ENCODE measurements around the gene CELF5. TPM values are rescaled to one million over a fixed set of nuclear protein-coding genes. Genes with fewer than 3 reads are reported as not detected.

CELF5 gene
- total RNA-seq, 1 experiment from 2014 or later: 7.7 TPM

GRCh38 chr19:3187662-3188511 is 36.6 kb upstream of the CELF5 start:
- H3K27ac Mint-ChIP-seq: 0 out of 2 replicates have a peak overlapping the region, but pooled peaks have one; percentile 11
- H3K4me1 Mint-ChIP-seq: peaks cover 20% of the 10 kb centered on the region
- peak overlapping the region; percentile 89 for H3K4me3 Mint-ChIP-seq
- no peak for DNase-seq (ENCODE audit: low spot score)
- POLR2A ChIA-PET: no interaction called here
- CTCF ChIA-PET: interaction anchor here (2.3 kb wide), 1 partner anchor 59 kb away, joined by 7 read pairs; no protein-coding TSS in a partner anchor
- H3K9me3 Mint-ChIP-seq: no peaks in the 10 kb centered on the region
- no peak for ATAC-seq
- TF ChIP-seq FOXK1 (CRISPR knock-in tag; IDR thresholded peaks at IDR 0.05) (no peak), TCF7 (CRISPR knock-in tag; IDR thresholded peaks at IDR 0.05; ENCODE audit: low read depth) (no peak), TP53 (CRISPR knock-in tag; IDR thresholded peaks at IDR 0.05) (no peak), MXD4 (CRISPR knock-in tag; IDR thresholded peaks at IDR 0.05; ENCODE audit: borderline replicate concordance) (no peak), FOXP1 (CRISPR knock-in tag; IDR thresholded peaks at IDR 0.05; ENCODE audit: borderline replicate concordance) (no peak)
- H3K27me3 Mint-ChIP-seq (ENCODE audit: low read depth): no peaks in the 10 kb centered on the region
- H3K36me3 Mint-ChIP-seq: 0 out of 2 replicates have a peak, but pooled peaks cover 2% of the 10 kb centered on the region

DNA sequence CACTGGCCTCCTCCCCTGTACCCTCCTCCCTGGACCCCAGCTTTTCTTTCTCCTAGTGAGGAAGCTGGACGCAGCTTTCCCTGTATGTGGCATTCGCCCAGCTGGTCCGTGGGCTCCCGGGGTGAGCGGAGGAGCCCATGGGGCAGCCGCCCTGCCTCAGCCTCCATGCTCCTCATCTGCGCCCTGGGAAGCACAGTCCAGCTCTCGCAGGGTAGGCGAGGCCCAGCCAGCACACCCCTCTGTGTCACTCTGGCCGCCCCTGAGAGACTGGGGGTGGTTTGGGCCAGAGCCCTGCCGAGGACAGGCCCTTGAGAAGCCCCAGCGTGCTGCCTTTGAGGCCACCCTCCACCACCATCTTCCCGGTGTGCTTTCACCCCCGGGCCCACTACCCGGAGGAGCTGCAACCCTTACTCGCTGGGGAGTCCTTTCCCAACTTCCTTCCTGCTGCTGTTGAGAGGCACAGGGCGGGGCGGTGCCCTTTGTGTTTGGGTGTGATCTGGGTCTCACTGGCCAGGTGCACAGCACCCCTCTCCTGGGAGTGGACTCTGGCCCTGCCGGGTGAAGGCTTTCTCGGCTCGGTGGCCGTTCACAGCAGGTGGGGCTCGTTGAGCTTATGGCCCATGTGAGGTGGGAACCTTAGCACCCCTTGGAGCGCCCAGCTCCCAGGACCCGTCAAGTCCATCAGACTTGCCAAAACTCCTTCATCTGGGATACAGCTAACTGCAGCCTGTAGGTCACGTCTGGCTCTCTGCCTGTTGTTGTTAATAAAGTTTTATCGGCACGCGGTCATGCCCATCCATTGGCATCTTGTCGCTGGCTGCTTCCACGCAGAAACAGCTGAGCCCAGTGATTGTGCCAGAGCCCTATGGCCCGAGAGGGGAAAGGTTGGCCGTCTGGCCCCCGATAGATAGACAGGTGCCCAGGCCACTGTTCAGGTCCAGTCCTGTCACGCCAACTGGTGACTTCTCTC is 35.5 kb upstream of the CELF5 start:
- ChIA-PET CTCF (interaction anchor here (1.0 to 1.3 kb wide), 3 partner anchors 16 to 63 kb away, joined by 3 to 5 read pairs (median 4); no protein-coding TSS in a partner anchor), POLR2A (no interaction called here)
- Mint-ChIP-seq H3K4me1 (peaks cover 20% of the 10 kb centered on the region), H3K9me3 (no peaks in the 10 kb centered on the region), H3K36me3 (0 out of 2 replicates have a peak, but pooled peaks cover 2% of the 10 kb centered on the region), H3K27ac (0 out of 2 replicates have a peak overlapping the region, but pooled peaks have one; percentile 21), H3K27me3 (ENCODE audit: low read depth) (no peaks in the 10 kb centered on the region), H3K4me3 (peak overlapping the region; percentile 29; the same call in 1 of the 2 replicates)
- DNase-seq (ENCODE audit: low spot score): no peak
- ATAC-seq: no peak
- TF ChIP-seq NFE2L1 (CRISPR knock-in tag; IDR thresholded peaks at IDR 0.05) (no peak), NR1H2 (CRISPR knock-in tag; IDR thresholded peaks at IDR 0.05) (no peak), FOXJ3 (CRISPR knock-in tag; IDR thresholded peaks at IDR 0.05; ENCODE audit: borderline replicate concordance) (no peak), MLX (CRISPR knock-in tag; IDR thresholded peaks at IDR 0.05) (no peak)

DNA sequence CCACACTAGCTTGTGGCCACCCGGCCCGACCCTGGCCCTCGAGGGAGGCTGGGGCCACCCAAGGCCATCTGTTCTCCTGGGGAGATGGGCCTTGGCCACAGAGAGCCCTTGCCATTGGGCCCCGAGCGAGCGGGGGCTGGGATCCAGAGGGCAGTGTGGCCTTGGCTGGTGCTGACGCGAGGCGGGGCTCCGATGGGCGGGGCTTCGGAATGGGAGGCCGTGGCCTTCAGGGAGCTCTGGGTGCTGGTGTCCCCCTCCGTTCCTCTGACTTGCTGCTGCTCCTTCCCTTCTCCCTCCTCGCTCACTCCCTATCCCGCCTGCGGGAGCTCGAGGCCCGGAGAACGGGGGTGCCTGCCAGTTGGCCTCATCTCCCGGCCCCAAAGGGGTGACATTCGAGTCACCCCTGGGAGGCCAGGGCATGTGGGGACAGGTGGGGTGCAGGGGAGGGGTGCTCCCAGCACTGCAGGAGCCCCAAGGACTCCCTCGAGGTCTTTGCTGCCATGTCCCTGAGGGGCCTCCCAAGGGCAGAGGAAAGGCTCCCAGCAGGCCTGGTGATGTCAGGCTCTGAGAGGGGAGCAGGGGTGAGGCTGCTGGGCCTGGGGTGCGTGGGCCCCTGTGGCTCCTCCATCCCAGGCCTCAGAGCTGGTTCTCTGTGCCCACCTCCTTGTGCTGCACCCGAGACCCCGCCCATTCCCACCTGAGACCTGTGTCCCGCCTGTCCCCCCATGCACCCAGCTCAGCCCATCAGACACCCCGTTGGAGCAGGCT is 34.6 kb upstream of the CELF5 start:
- POLR2A ChIA-PET: interaction anchor here (0.6 kb wide), 1 partner anchor 178 kb away, joined by 3 read pairs; no protein-coding TSS in a partner anchor
- DNase-seq (ENCODE audit: low spot score): peak; percentile 56
- H3K4me1 Mint-ChIP-seq: peaks cover 20% of the 10 kb centered on the region
- H3K36me3 Mint-ChIP-seq: peaks cover 10% of the 10 kb centered on the region
- no peak overlapping the region for H3K27ac Mint-ChIP-seq
- TF ChIP-seq ZNF281 (CRISPR knock-in tag; IDR thresholded peaks at IDR 0.05): no peak
- no peak for TF ChIP-seq ELF4 (CRISPR knock-in tag; IDR thresholded peaks at IDR 0.05; ENCODE audit: low read depth)
- TF ChIP-seq FOXP4 (CRISPR knock-in tag; IDR thresholded peaks at IDR 0.05): no peak
- TF ChIP-seq GABPB1 (CRISPR knock-in tag; IDR thresholded peaks at IDR 0.05): no peak
- TF ChIP-seq ZBTB21 (CRISPR knock-in tag; IDR thresholded peaks at IDR 0.05; ENCODE audit: borderline replicate concordance): no peak
- no peak for TF ChIP-seq AFF4 (CRISPR knock-in tag; IDR thresholded peaks at IDR 0.05; ENCODE audit: borderline replicate concordance)
- ATAC-seq: no peak; the same call in 1 of the 2 replicates
- H3K9me3 Mint-ChIP-seq: no peaks in the 10 kb centered on the region
- H3K27me3 Mint-ChIP-seq (ENCODE audit: low read depth): no peaks in the 10 kb centered on the region
- CTCF ChIA-PET: interaction anchor here (0.5 to 1.3 kb wide), 7 partner anchors 8 to 239 kb away, joined by 3 to 5 read pairs (median 4); no protein-coding TSS in a partner anchor
- H3K4me3 Mint-ChIP-seq: no peak overlapping the region
